ENCODE measurements around the gene SPDYE3.
"Not testable (repeated sequence)": the region's sequence is repeated elsewhere in the genome, so short reads cannot be mapped to it uniquely, and the experiment has no call there.

Gene SPDYE3, protein sequence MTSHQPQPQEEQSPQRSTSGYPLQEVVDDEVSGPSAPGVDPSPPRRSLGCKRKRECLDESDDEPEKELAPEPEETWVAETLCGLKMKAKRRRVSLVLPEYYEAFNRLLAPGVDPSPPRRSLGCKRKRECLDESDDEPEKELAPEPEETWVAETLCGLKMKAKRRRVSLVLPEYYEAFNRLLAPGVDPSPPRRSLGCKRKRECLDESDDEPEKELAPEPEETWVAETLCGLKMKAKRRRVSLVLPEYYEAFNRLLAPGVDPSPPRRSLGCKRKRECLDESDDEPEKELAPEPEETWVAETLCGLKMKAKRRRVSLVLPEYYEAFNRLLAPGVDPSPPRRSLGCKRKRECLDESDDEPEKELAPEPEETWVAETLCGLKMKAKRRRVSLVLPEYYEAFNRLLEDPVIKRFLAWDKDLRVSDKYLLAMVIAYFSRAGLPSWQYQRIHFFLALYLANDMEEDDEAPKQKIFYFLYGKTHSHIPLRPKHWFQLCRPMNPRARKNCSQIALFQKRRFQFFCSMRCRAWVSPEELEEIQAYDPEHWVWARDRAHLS

GRCh38 chr7:100307402-100307801, at the start of gene SPDYE3:
Gene SPDYE3, plus strand, starts transcription at chr7:100307702. Its CDS starts 184 bp downstream, at chr7:100307886.
- DNase-seq, result not testable (repeated sequence)

DNA sequence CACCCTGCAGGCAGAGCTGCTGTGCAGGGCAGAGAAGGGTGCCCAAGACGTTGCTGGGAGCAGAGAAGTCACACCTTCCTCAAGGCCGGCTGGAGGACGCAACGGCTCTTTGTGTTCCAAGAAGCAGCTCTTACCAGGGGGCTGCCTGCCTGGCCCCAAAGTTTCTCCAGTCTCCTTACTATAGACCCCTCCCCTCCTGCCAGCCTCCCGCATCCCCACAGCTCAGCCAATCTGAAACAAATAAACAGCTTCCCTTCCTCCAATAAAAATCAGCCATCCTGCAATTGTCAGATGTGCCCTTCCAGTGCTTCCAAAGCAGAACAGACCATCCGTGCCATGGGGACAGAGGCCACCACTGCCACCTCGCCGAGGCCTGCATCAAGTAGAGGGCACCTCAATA, 47.5 kb upstream of the SPDYE3 start:
- DNase-seq, result not testable (repeated sequence)

- not testable (repeated sequence) for DNase-seq
These were observed 44.6 kb upstream of the SPDYE3 start for GRCh38 chr7:100262896-100263295.

DNA sequence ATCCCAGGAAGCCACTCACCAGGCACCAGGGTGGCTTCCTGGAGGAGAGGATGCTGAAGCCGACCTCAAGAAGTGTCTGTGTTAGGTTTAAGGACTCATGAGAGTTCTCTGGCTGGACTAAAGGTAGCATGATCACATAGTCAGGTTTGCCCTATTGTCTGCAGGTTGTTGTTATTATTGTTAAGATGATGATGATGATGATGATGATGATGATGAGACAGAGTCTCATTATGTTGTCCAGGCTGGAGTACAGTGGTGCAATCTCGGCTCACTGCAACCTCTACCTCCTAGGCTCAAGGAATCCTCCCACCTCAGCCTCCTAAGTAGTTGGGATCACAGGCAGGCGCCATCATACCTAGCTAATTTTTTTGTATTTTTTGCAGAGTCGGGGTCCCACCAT, 43.3 kb upstream of the SPDYE3 start:
- DNase-seq, result not testable (repeated sequence)

GRCh38 chr7:100264669-100265165, 42.8 kb upstream of the SPDYE3 start:
- not testable (repeated sequence) for DNase-seq

GRCh38 chr7:100265851-100266250, 41.7 kb upstream of the SPDYE3 start:
- DNase-seq, result not testable (repeated sequence)

DNA sequence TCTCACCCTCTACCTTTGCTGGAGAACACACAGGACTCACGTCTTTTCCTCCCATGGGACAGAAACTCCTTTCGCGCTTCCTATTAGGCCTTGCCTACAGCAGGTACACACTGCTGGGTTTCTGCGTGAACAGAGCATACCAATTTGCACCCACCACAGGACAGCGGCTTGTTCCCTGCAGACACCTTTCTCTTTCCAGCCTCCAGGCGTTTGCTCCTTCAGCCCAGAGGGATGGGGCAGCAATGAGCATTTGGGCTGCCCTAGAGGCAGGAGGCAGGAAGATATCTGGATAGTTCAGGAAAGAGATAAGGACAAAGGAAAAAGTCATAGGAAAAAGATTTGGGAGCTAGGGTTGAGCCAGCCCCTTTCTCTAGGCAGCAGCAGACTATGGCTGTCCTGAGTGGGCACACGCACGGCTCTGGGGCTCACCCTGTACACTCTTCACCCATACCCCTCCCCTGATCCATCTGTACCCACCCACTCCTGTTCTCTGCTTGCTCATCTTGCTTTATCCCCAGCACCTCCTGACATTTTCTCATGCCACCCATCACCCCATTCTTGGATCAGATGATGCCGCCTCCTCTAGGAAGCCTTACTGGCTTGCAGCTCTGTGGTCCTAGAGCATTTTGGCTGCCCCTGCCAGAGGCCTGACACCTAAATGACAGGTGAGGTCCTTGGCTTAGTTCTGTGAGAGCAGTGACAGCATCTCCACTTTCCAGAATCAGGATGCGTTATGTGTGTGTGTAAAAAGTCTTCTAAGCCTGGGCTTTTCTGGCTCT, 40.7 kb upstream of the SPDYE3 start:
- DNase-seq, result no peak

DNA sequence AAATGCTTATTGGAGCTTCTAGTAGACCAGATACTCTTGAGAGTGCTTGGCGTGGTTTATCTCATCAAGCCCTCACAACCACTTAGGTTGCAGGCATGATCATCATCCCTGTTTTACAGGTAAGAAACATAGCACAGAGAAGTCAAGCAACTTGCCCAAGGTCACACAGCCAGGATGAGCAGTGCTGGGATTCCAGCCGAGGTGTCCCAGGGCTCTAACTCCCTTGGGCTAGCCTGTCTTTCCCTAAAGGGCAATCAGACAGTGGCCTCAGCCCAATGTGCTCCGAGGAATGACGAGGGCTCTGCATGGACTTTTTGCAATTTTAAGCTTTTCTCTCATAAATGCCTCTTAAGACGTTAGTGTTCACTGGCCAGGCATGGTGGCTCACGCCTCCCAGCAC, 39.9 kb upstream of the SPDYE3 start:
- DNase-seq, result no peak

DNA sequence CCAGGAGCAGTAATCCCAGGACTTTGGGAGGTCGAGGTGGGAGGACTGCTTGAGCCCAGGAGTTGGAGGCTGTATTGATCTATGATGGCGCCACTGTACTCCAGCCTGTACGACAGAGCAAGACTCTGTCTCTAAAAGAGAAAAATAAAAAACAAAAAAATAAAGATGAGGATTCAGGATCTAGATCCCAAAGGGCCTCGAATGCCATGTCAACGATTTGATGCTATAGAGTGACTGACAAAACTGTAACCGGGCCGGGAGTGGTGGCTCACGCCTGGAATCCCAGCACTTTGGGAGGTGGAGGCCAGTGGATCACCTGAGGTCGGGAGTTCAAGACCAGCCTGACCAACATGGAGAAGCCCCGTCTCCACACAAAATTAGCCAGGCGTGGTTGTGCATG, 38.6 kb upstream of the SPDYE3 start:
- not testable (repeated sequence) for DNase-seq

- DNase-seq, result not testable (repeated sequence)
These were observed 38.0 kb upstream of the SPDYE3 start for GRCh38 chr7:100269306-100270045.

DNA sequence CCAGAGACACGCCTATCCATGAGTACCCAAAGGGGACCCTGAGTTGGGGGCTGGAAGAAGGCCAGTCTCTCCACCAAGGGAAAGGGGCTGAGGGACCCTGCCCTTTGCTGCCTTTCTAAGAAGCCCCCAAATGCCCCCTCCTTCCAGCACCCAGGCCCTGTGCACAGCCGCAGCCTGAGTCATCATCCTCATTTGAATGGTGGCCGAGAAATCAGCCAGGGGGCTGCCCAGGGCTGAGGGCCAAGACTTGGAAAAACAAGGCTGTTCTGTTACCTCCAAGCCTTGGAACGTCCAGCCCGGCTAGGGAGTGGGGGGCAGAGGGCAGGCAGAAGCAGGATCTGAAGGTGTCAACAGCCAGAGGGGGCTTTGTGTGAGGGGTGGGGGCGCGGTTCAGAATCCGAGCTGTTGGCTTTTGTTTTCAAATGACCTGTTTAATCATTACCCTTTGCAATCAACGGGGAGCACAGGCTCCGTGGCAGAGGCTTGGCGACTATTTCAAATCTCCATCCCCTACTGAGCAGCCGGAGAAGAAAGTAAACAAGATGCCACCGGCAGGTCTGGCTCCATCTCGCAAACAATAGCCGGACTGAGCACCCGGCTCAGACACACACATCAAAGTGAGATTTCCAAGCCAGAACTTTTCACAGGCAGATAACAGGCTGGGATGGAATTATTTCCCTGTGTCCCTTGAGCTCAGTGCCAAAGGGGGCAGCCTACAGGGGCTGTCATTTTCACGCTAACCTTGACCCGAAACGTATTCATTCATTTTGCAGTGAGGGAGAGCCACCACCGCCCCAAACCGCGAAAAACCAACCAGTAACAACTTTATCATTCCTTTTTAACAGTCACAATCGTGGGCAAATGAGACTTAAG, 37.2 kb upstream of the SPDYE3 start:
- not testable (repeated sequence) for DNase-seq

DNA sequence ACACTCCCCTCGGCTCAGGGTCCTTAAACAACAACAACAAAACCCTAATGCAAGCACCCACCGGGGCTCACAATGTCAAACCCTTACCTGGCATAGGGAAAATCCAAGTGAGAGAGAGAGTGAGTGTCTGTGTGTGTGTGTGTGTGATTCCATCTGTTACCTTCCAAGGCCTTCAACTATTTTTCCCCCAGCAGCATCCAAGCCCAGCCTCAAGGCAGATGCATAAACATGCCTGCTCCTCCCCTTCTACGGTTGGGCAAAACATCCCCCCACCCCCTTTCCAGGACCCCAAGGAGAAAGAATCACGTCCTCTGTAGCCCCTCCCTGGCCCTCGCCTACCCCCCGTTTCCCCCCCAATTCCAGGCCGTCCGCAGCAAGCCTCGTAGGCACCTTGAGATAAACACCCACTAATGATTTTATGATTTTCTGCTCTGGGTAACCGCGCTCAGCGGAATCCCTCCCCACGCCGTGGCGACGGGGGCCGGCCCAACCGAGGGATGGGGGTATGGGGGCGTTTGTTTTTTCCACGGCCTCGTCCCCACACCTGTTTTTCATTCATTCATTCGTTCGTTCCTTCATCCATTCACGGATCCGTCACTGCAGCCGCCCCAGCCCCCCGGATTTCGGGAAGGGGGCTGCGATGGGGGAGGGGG, 36.4 kb upstream of the SPDYE3 start:
- DNase-seq, result peak; percentile 12

DNA sequence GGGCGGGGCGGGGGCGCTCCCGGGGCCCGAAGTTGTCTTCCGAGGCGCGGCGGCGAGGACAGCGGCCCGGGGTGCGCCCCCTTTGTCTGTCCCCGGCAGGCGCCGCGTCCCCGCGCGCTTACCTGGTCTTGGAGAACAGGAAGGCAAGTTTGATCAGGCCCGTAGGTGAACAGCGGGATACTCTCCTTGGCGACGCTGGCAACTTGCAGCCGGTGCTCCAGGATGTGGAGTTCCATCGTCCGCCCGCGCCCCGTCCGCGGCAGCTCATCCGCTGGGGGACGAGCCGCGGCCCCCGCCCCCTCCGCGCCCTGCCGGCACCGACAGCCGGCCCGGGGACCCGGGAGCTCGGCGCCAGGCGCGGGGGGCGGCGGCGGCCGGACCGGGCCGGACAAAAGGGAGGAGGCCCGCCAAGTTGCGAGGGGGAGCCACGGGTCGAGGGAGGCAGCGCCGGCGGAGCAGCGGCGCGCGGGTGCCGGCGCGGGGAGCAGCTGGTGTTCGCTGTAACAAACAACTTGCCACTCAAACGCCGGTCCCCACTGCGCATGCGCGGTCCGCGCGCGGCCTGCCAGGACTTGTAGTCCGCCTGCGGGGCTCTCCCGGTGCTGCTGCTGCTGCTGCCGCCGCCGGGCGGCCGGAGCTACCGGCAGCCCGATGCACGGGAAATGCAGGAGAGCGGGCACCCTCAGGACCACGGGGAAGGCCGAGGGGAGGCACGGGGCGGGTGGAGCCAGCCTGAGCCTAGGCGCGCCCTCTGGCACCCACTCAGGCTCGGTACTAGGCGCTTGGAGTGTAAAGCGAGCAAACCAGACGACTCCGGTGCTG, 35.6 kb upstream of the SPDYE3 start:
- DNase-seq, result peak; percentile 99

- not testable (repeated sequence) for DNase-seq
These were observed 35.0 kb upstream of the SPDYE3 start for GRCh38 chr7:100272538-100272902.

GRCh38 chr7:100275120-100275519, 32.4 kb upstream of the SPDYE3 start:
- DNase-seq, result no peak

- not testable (repeated sequence) for DNase-seq
These were observed 31.4 kb upstream of the SPDYE3 start for GRCh38 chr7:100276126-100276525.

DNA sequence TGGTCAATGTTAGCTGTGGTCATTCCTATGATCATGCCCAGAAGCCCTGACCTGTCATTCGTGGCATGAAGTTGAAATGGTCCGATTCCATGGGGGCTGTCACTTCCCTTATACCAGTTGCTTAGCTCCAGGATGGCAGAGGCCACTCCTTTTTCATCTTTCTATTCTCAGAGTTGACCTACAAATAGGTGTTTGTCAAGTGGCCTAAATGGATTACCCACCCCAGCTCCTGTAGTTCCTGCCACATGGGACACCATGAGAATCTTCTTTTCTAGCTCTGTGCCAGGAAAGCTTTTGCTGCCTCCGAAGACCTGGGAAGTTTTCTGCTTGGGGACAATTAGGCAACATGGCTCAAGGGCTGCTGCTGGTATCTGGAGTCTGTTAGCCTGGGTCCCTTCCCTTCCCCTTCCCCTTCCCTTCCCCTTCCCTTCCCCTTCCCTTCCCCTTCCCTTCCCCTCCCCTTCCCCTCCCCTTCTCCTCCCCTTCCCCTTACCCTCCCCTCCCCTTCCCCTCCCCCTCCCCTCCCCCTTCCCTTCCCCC, 25.4 kb upstream of the SPDYE3 start:
- not testable (repeated sequence) for DNase-seq

- not testable (repeated sequence) for DNase-seq
These were observed 24.4 kb upstream of the SPDYE3 start for GRCh38 chr7:100283147-100283546.

- DNase-seq, result not testable (repeated sequence)
These were observed 20.1 kb upstream of the SPDYE3 start for GRCh38 chr7:100287191-100287969.

All from stimulated activated CD4-positive, alpha-beta T cell treated with anti-CD3 and anti-CD28 coated beads, Interleukin-15, amount 100 ng/mL, for 24 hours (primary cell).